ENCODE results near the gene LRRC56. TPM values are rescaled to one million over a fixed set of nuclear protein-coding genes. Genes with fewer than 3 reads are reported as not detected.

LRRC56 gene
- total and polyA plus RNA-seq, 2 of the 13 experiments (the other 11 are each of a cell fraction or from before 2014, with no cell fraction given) = 0.11 to 0.29 TPM

DNA sequence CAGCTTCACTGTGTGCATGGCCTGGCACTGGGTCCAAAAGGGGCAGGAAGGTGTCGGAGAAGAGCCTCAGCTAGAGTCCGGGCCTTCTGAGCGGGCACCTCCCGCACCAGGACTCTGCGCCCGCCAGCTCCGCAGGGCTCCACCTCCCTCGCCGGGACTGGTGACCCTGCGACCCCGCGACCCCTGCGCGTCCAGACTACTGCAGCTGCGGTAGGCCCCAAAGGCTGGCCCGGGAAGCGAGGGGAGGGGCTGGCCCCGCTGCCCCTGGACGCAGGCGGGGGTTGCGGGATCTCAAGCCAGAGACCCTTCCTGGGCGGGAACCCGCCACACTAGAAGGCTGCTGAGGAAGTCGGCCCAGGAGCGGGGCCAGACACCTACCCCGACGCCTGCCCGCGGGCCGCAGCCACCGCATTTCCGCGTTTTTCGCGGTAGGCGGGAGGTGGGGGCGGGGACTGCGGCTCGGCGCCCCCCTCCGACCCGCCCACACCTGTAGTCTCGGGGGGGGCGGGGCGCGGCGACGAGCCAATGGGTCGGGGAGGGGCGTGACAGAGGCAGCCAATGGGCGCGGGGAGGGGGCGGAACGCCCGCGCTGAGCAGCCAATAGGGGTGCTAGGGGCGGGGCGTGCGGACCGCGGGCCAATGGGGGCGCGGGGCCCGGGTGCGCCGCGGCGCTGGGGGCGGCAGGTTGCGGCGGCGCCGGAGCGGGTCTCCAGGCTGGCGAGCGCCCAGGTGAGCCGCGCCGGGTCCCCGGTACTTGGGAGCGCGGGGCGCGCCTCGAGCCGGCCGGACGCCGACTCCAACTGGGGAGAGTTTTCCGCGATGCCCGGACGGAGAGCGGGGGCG, 23.2 kb downstream of the LRRC56 start, which contains the start of the genes LMNTD2 and RASSF7 (continued):
- TF ChIP-seq, protein P1, sequence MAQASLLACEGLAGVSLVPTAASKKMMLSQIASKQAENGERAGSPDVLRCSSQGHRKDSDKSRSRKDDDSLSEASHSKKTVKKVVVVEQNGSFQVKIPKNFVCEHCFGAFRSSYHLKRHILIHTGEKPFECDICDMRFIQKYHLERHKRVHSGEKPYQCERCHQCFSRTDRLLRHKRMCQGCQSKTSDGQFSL (CRISPR knock-in tag; IDR thresholded peaks at IDR 0.05) = no peak
- TF ChIP-seq, protein P2, sequence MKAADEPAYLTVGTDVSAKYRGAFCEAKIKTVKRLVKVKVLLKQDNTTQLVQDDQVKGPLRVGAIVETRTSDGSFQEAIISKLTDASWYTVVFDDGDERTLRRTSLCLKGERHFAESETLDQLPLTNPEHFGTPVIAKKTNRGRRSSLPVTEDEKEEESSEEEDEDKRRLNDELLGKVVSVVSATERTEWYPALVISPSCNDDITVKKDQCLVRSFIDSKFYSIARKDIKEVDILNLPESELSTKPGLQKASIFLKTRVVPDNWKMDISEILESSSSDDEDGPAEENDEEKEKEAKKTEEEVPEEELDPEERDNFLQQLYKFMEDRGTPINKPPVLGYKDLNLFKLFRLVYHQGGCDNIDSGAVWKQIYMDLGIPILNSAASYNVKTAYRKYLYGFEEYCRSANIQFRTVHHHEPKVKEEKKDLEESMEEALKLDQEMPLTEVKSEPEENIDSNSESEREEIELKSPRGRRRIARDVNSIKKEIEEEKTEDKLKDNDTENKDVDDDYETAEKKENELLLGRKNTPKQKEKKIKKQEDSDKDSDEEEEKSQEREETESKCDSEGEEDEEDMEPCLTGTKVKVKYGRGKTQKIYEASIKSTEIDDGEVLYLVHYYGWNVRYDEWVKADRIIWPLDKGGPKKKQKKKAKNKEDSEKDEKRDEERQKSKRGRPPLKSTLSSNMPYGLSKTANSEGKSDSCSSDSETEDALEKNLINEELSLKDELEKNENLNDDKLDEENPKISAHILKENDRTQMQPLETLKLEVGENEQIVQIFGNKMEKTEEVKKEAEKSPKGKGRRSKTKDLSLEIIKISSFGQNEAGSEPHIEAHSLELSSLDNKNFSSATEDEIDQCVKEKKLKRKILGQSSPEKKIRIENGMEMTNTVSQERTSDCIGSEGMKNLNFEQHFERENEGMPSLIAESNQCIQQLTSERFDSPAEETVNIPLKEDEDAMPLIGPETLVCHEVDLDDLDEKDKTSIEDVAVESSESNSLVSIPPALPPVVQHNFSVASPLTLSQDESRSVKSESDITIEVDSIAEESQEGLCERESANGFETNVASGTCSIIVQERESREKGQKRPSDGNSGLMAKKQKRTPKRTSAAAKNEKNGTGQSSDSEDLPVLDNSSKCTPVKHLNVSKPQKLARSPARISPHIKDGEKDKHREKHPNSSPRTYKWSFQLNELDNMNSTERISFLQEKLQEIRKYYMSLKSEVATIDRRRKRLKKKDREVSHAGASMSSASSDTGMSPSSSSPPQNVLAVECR (CRISPR knock-in tag; IDR thresholded peaks at IDR 0.05; ENCODE audit: borderline replicate concordance) = peak; percentile 85; the same call in 1 of the 2 replicates
- TF ChIP-seq, protein P3, sequence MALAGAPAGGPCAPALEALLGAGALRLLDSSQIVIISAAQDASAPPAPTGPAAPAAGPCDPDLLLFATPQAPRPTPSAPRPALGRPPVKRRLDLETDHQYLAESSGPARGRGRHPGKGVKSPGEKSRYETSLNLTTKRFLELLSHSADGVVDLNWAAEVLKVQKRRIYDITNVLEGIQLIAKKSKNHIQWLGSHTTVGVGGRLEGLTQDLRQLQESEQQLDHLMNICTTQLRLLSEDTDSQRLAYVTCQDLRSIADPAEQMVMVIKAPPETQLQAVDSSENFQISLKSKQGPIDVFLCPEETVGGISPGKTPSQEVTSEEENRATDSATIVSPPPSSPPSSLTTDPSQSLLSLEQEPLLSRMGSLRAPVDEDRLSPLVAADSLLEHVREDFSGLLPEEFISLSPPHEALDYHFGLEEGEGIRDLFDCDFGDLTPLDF (CRISPR knock-in tag; IDR thresholded peaks at IDR 0.05) = peak; percentile 57; the same call in 1 of the 2 replicates
- TF ChIP-seq ZMYM3 (CRISPR knock-in tag; IDR thresholded peaks at IDR 0.05) (no peak), GATAD2A (CRISPR knock-in tag; IDR thresholded peaks at IDR 0.05) (no peak; the same call in 1 of the 2 replicates), ZNF644 (CRISPR knock-in tag; IDR thresholded peaks at IDR 0.05; ENCODE audit: low read depth) (no peak), ZNF264 (CRISPR knock-in tag; IDR thresholded peaks at IDR 0.05) (0 out of 2 replicates have a peak, but pooled peaks have one; percentile 50)
- TF ChIP-seq, protein P4, sequence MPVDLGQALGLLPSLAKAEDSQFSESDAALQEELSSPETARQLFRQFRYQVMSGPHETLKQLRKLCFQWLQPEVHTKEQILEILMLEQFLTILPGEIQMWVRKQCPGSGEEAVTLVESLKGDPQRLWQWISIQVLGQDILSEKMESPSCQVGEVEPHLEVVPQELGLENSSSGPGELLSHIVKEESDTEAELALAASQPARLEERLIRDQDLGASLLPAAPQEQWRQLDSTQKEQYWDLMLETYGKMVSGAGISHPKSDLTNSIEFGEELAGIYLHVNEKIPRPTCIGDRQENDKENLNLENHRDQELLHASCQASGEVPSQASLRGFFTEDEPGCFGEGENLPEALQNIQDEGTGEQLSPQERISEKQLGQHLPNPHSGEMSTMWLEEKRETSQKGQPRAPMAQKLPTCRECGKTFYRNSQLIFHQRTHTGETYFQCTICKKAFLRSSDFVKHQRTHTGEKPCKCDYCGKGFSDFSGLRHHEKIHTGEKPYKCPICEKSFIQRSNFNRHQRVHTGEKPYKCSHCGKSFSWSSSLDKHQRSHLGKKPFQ (CRISPR knock-in tag; IDR thresholded peaks at IDR 0.05; ENCODE audit: insufficient replicate concordance) = peak; percentile 56
- TF ChIP-seq, protein P5, sequence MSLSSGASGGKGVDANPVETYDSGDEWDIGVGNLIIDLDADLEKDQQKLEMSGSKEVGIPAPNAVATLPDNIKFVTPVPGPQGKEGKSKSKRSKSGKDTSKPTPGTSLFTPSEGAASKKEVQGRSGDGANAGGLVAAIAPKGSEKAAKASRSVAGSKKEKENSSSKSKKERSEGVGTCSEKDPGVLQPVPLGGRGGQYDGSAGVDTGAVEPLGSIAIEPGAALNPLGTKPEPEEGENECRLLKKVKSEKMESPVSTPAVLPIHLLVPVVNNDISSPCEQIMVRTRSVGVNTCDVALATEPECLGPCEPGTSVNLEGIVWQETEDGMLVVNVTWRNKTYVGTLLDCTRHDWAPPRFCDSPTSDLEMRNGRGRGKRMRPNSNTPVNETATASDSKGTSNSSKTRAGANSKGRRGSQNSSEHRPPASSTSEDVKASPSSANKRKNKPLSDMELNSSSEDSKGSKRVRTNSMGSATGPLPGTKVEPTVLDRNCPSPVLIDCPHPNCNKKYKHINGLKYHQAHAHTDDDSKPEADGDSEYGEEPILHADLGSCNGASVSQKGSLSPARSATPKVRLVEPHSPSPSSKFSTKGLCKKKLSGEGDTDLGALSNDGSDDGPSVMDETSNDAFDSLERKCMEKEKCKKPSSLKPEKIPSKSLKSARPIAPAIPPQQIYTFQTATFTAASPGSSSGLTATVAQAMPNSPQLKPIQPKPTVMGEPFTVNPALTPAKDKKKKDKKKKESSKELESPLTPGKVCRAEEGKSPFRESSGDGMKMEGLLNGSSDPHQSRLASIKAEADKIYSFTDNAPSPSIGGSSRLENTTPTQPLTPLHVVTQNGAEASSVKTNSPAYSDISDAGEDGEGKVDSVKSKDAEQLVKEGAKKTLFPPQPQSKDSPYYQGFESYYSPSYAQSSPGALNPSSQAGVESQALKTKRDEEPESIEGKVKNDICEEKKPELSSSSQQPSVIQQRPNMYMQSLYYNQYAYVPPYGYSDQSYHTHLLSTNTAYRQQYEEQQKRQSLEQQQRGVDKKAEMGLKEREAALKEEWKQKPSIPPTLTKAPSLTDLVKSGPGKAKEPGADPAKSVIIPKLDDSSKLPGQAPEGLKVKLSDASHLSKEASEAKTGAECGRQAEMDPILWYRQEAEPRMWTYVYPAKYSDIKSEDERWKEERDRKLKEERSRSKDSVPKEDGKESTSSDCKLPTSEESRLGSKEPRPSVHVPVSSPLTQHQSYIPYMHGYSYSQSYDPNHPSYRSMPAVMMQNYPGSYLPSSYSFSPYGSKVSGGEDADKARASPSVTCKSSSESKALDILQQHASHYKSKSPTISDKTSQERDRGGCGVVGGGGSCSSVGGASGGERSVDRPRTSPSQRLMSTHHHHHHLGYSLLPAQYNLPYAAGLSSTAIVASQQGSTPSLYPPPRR (CRISPR knock-in tag; IDR thresholded peaks at IDR 0.05; ENCODE audit: borderline replicate concordance) = peak; percentile 16; the same call in 1 of the 2 replicates
- TF ChIP-seq, protein P6, sequence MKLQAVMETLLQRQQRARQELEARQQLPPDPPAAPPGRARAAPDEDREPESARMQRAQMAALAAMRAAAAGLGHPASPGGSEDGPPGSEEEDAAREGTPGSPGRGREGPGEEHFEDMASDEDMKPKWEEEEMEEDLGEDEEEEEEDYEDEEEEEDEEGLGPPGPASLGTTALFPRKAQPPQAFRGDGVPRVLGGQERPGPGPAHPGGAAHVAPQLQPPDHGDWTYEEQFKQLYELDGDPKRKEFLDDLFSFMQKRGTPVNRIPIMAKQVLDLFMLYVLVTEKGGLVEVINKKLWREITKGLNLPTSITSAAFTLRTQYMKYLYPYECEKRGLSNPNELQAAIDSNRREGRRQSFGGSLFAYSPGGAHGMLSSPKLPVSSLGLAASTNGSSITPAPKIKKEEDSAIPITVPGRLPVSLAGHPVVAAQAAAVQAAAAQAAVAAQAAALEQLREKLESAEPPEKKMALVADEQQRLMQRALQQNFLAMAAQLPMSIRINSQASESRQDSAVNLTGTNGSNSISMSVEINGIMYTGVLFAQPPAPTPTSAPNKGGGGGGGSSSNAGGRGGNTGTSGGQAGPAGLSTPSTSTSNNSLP (IDR thresholded peaks at IDR 0.05; ENCODE audit: low read depth, low read length) = no peak
